Stimulated activated CD4-positive, alpha-beta T cell treated with anti-CD3 and anti-CD28 coated beads, Interleukin-15, amount 100 ng/mL, for 1 hour (primary cell): ENCODE results near the gene MRPL9.
"Not testable (repeated sequence)": the region's sequence is repeated elsewhere in the genome, so short reads cannot be mapped to it uniquely, and the experiment has no call there.

Experiments
- DNase-seq, 2 donors: peaks; one replicate each; pipeline ENCODE4 v3.0.0-alpha.2; 2020; ENCODE audit warnings: low read depth in 1 of 2, low spot score in 1 of 2

MRPL9 gene

DNA sequence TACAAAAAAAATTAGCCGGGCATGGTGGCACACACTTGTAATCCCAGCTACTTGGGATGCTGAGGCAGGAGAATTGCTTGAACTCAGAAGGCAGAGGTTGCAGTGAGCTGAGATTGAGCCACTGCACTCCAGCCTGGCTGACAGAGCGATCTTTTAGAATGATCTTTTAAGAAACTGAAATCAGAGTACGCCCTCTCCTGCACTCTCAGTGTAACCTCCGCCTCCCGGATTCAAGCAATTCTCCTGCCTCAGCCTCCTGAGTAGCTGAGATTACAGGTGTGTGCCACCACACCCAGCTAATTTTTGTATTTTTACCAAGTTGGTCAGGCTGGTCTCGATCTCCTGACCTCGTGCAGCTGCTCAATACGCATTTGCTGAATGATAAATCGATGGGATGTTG is 29.3 kb downstream of the MRPL9 start:
- not testable (repeated sequence) for DNase-seq

DNA sequence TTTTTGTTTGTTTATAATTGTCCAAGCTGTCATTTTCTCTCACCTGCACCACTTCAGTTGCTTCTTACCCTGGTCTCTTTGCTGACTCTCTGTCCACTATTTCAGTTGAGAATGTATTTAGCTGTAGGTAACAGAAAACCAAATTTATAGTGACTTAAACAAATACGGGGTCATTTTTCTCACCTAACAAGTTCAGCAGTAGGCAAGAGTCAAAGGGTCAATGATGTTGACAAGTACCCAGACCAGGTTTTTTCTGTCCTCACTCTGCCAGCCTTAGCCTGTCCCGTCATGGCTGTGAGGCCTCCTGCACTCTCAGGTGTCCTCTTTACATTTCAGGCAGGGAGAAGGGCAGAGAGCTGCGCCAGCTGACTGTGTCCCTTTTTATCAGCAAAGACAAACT is 30.2 kb downstream of the MRPL9 start:
- DNase-seq, result no peak

- DNase-seq, result no peak
These were observed 33.4 kb downstream of the MRPL9 start for GRCh38 chr1:151729966-151730291.

- DNase-seq, result no peak
These were observed 33.9 kb downstream of the MRPL9 start for GRCh38 chr1:151729157-151729965.

DNA sequence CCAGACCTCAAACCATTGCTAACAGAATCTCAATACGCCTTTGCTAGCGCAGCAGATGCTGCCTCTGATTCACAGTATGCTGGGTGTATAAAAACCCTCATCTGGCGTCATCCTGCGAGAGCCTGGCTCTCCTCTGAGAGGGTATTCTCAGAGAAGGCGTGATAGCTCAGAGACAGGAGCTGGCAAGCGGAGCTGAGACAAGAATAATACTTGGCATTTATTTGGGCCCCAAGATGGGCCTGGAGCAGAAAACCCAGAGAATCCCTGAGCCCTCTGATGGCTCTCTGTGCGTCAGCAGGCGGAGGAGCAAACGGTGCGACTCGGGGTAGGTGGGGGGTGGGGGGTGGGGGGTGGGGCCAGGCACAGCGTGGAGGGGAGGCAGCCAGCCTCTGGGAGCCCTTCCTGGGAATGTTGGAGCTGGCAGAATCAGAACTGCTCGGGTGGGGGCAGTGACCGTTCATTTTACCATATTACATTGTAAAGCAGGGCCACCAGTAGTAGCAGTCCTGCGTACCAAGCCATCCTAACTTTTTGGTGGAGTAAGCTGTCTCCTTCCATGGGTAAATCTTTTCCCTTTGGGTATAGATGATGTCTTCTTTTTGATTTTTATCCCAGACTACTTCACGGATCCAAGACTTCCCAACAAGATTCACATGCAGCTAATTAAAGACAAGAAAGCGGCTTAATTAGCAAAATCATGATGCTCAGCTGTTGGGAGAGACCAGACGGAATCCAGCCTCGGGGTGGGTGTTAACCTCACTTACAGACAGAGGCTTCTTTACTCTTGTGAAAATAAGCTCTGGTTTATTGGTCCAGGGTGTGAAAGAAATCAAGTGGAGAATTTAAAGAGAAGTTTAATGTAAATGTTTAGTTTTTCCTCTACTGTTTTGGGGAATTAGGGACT is 34.9 kb downstream of the MRPL9 start:
- no peak for DNase-seq

DNA sequence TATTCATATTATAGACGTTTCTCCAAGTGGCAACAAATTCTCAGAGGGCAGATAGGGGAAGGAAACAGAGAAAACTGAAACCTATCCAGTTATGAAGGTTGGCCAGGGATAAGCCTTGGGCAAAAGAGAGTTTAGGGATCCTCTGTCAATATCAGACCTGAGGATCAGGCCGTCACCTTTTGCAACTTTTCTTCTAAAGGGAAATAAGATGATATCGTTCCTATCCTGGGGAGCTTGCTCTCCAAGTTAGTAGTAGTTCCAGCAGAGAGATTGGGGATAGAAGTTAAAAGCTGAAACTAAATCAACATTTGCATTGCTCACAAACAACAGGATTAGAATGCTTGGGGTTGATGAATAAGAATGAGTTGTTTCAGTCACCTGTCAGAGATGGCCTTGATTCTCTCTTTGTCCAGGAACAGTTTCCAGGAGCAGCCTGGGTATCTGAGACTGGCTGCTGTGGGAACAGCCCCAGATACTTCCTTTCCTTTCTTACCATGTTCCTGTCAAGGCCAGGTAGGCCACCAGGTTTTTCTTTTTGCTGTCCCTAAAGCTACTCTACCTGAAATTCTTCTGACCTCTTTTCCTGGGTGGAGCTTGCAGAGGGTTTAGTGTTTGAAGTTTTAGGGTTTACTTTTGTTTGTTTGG is 39.4 kb downstream of the MRPL9 start:
- DNase-seq, result no peak

DNA sequence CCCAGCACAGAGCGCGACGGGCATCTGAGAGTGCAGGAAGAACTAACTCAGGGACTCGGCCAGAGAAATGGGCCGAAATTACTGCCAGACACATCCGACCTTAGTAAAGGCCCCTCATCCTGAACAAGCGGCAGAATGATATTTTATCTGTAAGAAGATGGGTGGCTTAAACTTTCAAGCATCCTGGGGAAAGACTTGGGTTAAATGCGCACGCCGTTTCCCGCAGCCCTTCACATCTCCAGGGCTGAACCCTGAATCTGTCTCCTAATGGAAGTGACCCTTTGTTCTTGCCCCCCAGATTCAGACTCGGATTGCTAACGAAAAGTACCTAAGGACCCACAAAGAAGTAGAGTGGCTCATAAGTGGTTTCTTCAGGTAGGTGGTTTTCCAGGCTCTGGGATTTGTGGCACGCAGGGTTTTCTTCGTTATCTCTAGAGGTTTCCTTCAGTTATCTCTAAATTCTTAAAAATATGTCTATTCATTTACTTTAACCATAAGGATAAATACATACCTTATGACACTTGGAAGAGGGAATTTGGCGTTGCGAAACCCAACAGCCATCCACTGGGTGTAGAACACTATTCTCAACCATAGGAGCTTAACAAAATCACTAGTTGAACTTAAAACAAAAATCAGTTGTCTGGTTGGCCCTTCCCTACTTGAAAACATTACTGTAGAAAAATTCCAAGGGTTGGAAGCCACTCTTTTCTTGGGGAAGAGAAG is 41.3 kb downstream of the MRPL9 start:
- DNase-seq, result no peak

DNA sequence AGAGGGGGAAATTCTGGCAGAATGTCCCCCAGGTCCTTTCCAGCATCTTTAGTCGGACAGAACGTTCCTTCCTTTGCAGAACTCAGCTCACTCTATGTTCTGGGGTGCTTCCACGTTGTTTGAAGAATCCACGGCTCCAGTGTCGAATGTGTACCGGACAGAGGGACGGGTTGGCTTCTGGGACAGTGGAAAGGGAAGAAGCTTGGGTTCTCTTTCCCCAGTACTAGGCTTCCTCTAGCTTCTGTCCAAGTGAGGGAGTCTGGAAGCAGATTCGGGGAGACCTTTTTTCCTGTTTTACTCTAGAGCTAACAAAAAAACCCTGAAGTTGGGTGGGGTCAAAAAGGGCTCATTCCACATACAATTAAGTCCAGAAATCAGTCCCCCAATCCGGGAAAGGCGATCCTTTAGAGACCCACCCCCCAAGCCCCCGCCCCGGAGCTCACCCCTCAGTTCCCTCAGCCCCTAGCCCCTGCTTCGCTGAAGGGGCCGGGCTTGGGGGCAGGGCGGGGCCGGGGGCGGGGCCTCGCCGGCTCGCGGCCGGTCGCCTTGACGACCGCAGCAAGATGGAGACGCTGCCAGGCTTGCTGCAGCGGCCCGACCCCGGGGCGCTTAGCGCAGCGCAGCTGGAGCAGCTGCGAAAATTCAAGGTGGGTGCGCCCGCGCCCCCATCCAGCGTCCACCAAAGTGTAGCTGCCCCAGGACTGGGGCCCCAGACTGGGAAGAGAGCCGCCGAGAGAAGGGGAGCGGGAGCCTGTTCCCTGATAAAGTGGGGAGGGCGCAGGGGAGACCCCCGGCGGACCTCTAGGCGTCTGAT is 42.1 kb downstream of the MRPL9 start, which contains the start of gene RIIAD1:
Gene RIIAD1 (plus strand): TSS at position 549 of the 814 bp plus-strand sequence. CDS start 15 bp downstream, at position 564.
- peak; percentile 7 to 32 for DNase-seq

- DNase-seq, result no peak
These were observed 42.7 kb downstream of the MRPL9 start for GRCh38 chr1:151720554-151720953.

DNA sequence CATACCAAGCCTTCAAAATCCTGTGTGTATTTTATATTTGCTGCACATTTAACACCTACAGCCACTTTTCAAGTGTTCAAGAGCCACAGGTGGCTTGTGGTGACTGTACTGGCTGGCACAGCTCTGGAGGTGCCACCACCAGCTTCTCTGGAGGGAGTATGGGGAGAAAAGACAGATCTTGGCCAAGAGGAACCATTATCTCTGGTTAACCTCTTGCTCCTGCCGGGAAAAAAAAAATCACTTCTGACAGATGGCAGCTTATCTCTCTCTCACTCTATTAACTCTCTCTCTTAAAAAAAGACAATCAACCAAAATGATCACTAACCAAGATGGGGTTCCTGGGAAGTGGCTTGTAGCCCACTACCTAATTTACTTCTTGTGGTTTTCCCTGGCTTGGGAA is 43.2 kb downstream of the MRPL9 start:
- no peak for DNase-seq

DNA sequence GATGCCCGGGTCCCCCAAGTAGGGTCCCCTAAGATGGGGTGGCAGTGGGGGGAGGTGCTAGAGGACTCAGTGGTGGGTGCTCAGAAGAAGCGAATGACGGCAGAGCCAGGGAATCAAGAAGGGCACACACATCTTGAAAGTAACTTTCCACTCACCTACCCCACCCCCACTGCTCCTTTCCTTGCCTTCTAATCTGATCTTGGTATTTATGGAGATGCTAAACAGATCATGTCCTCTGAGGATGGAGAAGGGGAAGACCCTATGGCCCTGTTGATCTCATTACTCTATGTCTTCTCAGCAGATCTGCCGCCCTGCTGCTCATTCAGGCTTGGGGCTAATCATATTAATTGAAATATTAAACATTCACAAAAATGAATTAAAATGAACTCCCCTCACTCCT is 44.6 kb downstream of the MRPL9 start:
- no peak for DNase-seq

GRCh38 chr1:151718011-151718431 is 45.3 kb downstream of the MRPL9 start:
- no peak for DNase-seq

GRCh38 chr1:151716771-151717631 is 46.3 kb downstream of the MRPL9 start, which contains the start of gene CELF3:
Gene CELF3, minus strand, starts transcription at chr1:151716803. Its CDS starts 783 bp downstream, at chr1:151716020.
- no peak for DNase-seq

DNA sequence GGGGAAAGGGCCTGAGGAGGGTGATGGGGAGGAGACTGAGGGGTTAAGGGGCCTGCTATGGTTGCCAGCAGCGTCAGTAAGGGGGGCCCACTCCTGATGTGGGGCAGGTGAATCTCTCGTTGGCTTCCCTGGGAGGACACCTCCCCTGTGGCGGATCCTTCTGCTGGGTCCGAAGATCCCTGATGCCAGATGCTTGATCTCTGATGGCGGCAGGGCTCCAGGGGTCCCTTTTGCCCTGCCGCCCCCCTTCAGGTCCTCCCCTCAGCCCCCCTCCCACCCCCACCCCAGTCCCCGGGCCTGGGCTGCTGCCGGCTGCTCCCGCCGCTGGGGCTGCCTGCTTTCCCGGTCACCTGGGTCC is 46.9 kb downstream of the MRPL9 start:
- no peak for DNase-seq

GRCh38 chr1:151715726-151716404 is 47.4 kb downstream of the MRPL9 start:
- no peak for DNase-seq

DNA sequence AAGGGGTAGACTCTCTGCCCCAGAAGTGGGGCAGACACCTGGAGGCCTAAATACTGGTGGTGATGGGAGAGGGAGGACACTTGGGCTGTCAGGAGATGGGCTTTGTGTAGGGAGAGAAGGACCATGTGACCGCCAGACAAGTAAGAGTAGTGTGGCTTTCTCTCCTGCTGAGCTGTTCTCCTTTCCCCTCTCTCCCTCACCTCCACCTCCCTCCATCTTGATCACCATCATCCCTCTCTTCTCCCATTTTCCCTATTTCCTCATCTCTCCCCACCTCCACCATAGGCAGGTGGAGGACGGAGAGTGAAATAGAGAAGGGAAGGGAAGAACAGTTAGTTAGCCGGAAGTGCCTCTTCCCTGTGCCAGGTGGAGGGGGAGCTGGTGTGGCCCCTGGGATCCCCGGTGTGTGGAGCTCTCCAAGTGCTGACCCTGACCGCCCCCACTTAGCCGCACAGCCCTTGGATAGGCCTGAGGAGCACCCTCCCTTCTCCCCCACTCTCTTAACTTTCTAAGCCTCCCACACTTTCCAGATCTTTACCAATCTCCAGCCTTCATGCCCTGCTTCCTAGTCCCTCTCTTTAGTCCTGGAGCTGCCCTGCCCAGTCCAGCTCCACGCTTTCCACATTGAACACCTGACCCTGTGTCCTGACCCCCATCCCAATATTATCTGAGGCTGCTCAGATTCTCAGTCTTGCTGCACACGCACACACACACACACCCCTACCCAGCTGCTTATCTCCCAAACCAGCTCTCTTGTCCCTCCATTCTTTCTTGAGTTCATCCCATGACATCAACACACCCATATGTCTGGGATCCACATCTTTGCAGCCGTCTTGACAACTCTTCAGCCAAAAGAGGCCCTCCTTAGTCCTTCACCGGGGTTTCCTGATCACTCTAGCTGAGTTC is 48.2 kb downstream of the MRPL9 start:
- DNase-seq, result no peak

DNA sequence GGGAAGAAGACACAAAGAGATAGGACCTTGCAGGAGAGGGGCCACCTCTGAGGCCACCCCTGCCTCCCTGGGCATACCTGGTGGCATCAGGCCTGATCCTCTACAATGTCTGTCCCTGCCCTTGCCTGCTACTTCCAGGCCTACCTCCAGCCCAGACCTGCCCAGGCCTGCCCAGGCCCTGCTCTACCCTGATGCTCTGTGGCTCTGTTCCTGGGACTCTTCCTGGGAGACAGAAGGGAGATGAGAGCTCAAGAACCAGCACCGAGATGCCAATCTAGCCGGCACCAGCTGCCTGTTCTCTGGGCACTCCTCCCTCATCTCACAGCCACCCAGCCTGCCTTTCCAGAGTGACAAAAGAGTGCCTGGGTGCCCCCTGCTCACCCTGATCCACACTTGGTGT is 49.4 kb downstream of the MRPL9 start:
- no peak for DNase-seq

DNA sequence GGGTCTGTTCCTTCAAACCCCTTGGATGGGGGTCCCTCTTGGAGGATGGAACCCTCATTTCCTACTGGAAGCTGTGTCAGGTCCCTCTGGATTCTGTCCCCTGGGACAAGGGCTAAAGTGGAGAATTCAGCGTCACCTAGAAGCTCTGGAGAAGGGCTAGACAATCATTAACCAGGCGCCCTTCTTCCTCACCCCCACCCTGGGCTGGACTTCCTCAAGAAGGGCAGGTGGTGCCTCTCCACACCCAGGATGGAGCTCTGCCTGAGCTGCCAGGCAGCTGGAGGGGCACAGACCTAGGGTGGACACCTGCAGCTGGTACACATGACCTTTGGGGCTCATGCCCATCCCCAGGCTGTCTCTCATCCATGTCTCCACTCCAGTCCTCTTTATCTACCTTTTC is 50.3 kb downstream of the MRPL9 start:
- DNase-seq, result no peak
